NB4 (cell line): ENCODE results near the gene NIM1K.

Experiments used
- DNase-seq: peaks from one replicate; pipeline ENCODE4 v3.0.0; 2010; ENCODE audit warnings: low read depth
- H3K4me3 ChIP-seq: one replicate; pipeline ENCODE4 v1.5.1; 2011; ENCODE audit warnings: mild to moderate bottlenecking, low read depth, low read length, moderate library complexity
- CTCF ChIP-seq: IDR thresholded peaks from one replicate; pipeline ENCODE4 v1.5.1; 2012; ENCODE audit warnings: low read depth, low read length
- MAX ChIP-seq: IDR thresholded peaks from 2 replicates; pipeline ENCODE4 v1.6.1; 2011; ENCODE audit warnings: low read depth, low read length
- MYC ChIP-seq: IDR thresholded peaks from 2 replicates; pipeline ENCODE4 v1.6.1; 2011; ENCODE audit warnings: low read depth, low read length
- POLR2A ChIP-seq: IDR thresholded peaks from 2 replicates; pipeline ENCODE4 v1.6.1; 2011; ENCODE audit warnings: mild to moderate bottlenecking; ENCODE audit not compliant: insufficient read length; ENCODE audit errors: extremely low read depth

Gene NIM1K

GRCh38 chr5:43312076-43312661 lies 120.1 kb downstream of the NIM1K start:
- H3K4me3 ChIP-seq: peak overlapping the region; percentile 93
- DNase-seq: no peak
- TF ChIP-seq MYC (no peak), CTCF (no peak)

GRCh38 chr5:43312699-43313034 lies 120.6 kb downstream of the NIM1K start:
- TF ChIP-seq MYC (no peak), MAX (0 out of 2 replicates have a peak, but pooled peaks have one; percentile 39)
- H3K4me3 ChIP-seq: peak overlapping the region; percentile 93
- peak; percentile 73 for DNase-seq

GRCh38 chr5:43313035-43313853 lies 121.2 kb downstream of the NIM1K start, which contains the start of gene HMGCS1:
HMGCS1 (minus strand) TSS chr5:43313412; CDS start chr5:43298965, 14,447 bp downstream.
- DNase-seq: peak; percentile 99
- peak within 1 kb of the TSS; percentile 93 for H3K4me3 ChIP-seq
- TF ChIP-seq POLR2A: peak; percentile 83
- TF ChIP-seq MYC: peak; percentile 55
- no peak for TF ChIP-seq CTCF
- TF ChIP-seq MAX: peak; percentile 91

- peak overlapping the region; percentile 43 for H3K4me3 ChIP-seq
- no peak for DNase-seq
- TF ChIP-seq MYC (no peak), MAX (no peak), POLR2A (no peak)
Measured at GRCh38 chr5:43313854-43314457, 121.9 kb downstream of the NIM1K start.

- DNase-seq: no peak
- no peak overlapping the region for H3K4me3 ChIP-seq
- TF ChIP-seq MYC (no peak), MAX (no peak), POLR2A (no peak), CTCF (no peak)
Measured at GRCh38 chr5:43314724-43315123, 122.7 kb downstream of the NIM1K start.

- DNase-seq: no peak
- TF ChIP-seq POLR2A (no peak), MYC (no peak), CTCF (no peak), MAX (no peak)
- H3K4me3 ChIP-seq: no peak overlapping the region
Measured at GRCh38 chr5:43315263-43315662, 123.2 kb downstream of the NIM1K start.
